Measurements from ENCODE around the gene EFTUD2. TPM values are rescaled to one million over a fixed set of nuclear protein-coding genes. Genes with fewer than 3 reads are reported as not detected.

EFTUD2 gene
- total and polyA plus RNA-seq, 2 of the 4 experiments (the other 2 are of a cell fraction): 72.5 to 126 TPM

DNA sequence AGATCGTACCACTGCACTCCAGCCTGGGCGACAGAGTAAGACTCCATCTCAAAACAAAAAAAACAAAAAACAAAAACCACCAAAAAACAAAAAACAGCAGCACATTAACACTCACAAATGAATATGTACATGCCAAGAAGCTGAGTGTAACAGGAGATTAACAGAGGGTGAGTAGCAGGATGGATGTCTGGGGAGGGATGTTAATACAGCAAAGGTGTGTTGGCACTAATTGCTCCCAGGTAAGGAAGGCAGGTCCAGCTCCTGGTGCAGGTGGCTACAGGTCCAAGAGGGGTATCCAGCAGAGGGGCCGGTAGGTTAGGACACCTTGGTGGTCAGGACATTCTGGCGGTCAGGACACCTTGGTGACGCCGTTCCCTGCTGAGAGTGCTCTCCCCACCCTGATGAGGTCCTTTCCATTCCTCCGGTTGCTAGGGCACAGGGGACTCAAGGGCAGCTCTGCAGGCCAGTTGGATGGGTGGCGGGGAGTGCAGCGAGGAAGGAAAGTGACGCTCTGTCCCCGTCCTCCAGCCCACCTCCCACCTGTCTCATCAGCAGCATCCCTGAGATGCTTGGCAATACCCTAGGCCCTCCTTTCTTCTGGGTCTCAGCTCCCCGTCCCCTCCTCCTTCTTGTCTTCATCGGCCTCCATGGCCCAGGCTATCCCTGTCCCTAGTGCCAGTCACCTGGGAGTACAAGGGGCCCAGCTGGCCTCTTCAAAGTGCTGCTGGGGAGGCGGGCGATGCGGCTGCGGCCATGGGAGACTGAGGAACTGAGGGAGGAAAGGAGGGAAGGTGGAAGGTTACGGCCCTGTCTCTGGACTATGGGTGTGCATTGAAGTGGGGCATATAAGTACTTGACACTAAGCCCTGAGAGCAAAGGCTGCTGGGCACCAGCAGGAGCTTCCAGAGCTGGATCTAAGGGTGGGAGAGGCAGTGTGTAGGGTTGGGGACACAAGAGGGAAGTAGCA lies 26.8 kb upstream of the EFTUD2 start:
- Histone ChIP-seq H3K36me3 (ENCODE audit: control insufficient read depth, insufficient read depth, low read length) (peaks cover 10% of the 10 kb centered on the region), H3K4me2 (ENCODE audit: low read depth, low read length) (no peak overlapping the region), H4K20me1 (ENCODE audit: insufficient read depth, low read length) (no peaks in the 10 kb centered on the region), H4K5ac (ENCODE audit: low read depth, low read length) (no peak overlapping the region), H3K4me3 (ENCODE audit: insufficient read depth, low read depth, low read length) (no peak overlapping the region), H4K91ac (ENCODE audit: insufficient read depth, low read depth, low read length) (no peak overlapping the region), H3K18ac (ENCODE audit: low read depth, low read length) (no peak overlapping the region), H3K9me1 (ENCODE audit: insufficient read depth, low read length) (no peaks in the 10 kb centered on the region), H3K14ac (replicated peaks; ENCODE audit: low read depth, low read length) (no peak overlapping the region), H3K79me1 (ENCODE audit: low read depth in 1 of 2, low read length in 2 of 2) (peaks cover 3% of the 10 kb centered on the region in 2 experiments; a peak in 2 of 4 replicates), H3K4ac (ENCODE audit: low read depth, low read length) (no peak overlapping the region), H2AFZ (replicated peaks; ENCODE audit: low read length, poor library complexity) (no peak overlapping the region), H3K27me3 (ENCODE audit: control insufficient read depth, insufficient read depth, low read length) (peaks cover under 1% of the 10 kb centered on the region; the same call in 1 of the 2 replicates), H3K56ac (ENCODE audit: extremely low read depth, insufficient read depth, low read length) (no peak overlapping the region), H3K27ac (ENCODE audit: insufficient read depth, low read length) (no peak overlapping the region), H3K23ac (ENCODE audit: low read depth, low read length) (no peak overlapping the region), H2BK20ac (ENCODE audit: low read depth, low read length) (no peak overlapping the region), H4K8ac (ENCODE audit: low read depth in 2 of 2, low read length in 2 of 2) (no peak overlapping the region), H3K9me3 (ENCODE audit: control insufficient read depth, insufficient read depth, low read length) (no peaks in the 10 kb centered on the region), H3K4me1 (ENCODE audit: control insufficient read depth, insufficient read depth, low read length) (no peaks in the 10 kb centered on the region), H2AK5ac (ENCODE audit: low read depth, low read length) (no peak overlapping the region), H3K9ac (ENCODE audit: low read depth, low read length) (no peak overlapping the region), H2BK5ac (ENCODE audit: low read depth, low read length, poor library complexity, severe bottlenecking) (no peak overlapping the region), H2BK15ac (ENCODE audit: low read depth, low read length) (no peak overlapping the region), H2BK120ac (ENCODE audit: low read depth, low read length) (no peak overlapping the region), H2AK9ac (replicated peaks; ENCODE audit: low read depth, low read length, poor library complexity) (no peak overlapping the region)
- dilution Hi-C loops (cut with HindIII; ENCODE audit: low sequenced_read_pairs, unreplicated experiment): no loop called here
- TF ChIP-seq CEBPB (IDR thresholded peaks at IDR 0.05; ENCODE audit: low read depth, low read length) (no peak), FOS (IDR thresholded peaks at IDR 0.05; ENCODE audit: low read depth, low read length) (no peak), RFX5 (IDR thresholded peaks at IDR 0.05; ENCODE audit: low read depth, low read length) (no peak), ELK1 (IDR thresholded peaks at IDR 0.05; ENCODE audit: borderline replicate concordance, low read depth, low read length) (no peak), MAFK (IDR thresholded peaks at IDR 0.05; ENCODE audit: low read depth, low read length) (no peak), MAZ (IDR thresholded peaks at IDR 0.05; ENCODE audit: borderline replicate concordance, low read depth, low read length) (no peak), BHLHE40 (IDR thresholded peaks at IDR 0.05; ENCODE audit: low read depth, low read length) (no peak), POLR2A (IDR thresholded peaks at IDR 0.05; ENCODE audit: low read depth, low read length) (no peak), CHD1 (IDR thresholded peaks at IDR 0.05; ENCODE audit: low read depth, low read length) (no peak), NFE2L2 (IDR thresholded peaks at IDR 0.05; ENCODE audit: low read depth, low read length) (no peak), RAD21 (IDR thresholded peaks at IDR 0.05; ENCODE audit: low read length) (no peak), RCOR1 (IDR thresholded peaks at IDR 0.05; ENCODE audit: insufficient replicate concordance, low read length) (no peak), CTCF (conservative IDR thresholded peaks at IDR 0.05; ENCODE audit: low read depth, low read length) (no peak), MXI1 (IDR thresholded peaks at IDR 0.05; ENCODE audit: borderline replicate concordance, low read depth, low read length) (no peak)
- TF ChIP-seq, protein P1, sequence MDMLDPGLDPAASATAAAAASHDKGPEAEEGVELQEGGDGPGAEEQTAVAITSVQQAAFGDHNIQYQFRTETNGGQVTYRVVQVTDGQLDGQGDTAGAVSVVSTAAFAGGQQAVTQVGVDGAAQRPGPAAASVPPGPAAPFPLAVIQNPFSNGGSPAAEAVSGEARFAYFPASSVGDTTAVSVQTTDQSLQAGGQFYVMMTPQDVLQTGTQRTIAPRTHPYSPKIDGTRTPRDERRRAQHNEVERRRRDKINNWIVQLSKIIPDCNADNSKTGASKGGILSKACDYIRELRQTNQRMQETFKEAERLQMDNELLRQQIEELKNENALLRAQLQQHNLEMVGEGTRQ (IDR thresholded peaks at IDR 0.05; ENCODE audit: low read depth, low read length): no peak
- DNase-seq (no peak), ATAC-seq (ENCODE audit: low read depth) (no peak)
- CTCF ChIA-PET: no interaction called here
- POLR2A ChIA-PET (ENCODE audit: unreplicated experiment): no interaction called here
- no TSS peak for BruUV-seq (replicated peaks)
- 73% methylated on average over 2 of the region's 18 CpGs; no CpG with 5 or more reads in 1 of the 2 experiments for WGBS, 2 experiments (ENCODE audit: extremely low coverage in 2 of 2, insufficient read length in 1 of 2)
- intact Hi-C loops (cut with micrococcal nuclease): no loop called here
- in situ Hi-C loops (cut with MboI; ENCODE audit: low sequenced_read_pairs): no loop called here

All from IMR-90 (cell line).